AML-193 (cell line): ENCODE data around the gene VIT.

Experiments used
- DNase-seq, 2 experiments: peaks; one replicate each; lab custom pipeline; 2025; lab: John Stamatoyannopoulos, UW

Gene VIT

GRCh38 chr2:36710858-36711515 lies 14.5 kb downstream of the VIT start:
- DNase-seq: no peak

GRCh38 chr2:36711741-36712314 lies 15.3 kb downstream of the VIT start:
- DNase-seq: no peak

- DNase-seq: no peak
These were observed 16.8 kb downstream of the VIT start for GRCh38 chr2:36713310-36713709.

GRCh38 chr2:36716111-36716510 lies 19.6 kb downstream of the VIT start:
- no peak for DNase-seq

- DNase-seq: no peak
These were observed 21.2 kb downstream of the VIT start for GRCh38 chr2:36717603-36718266.

- no peak for DNase-seq
These were observed 31.0 kb downstream of the VIT start for GRCh38 chr2:36727550-36727949.

- no peak for DNase-seq
These were observed 32.6 kb downstream of the VIT start for GRCh38 chr2:36729067-36729466.

- no peak for DNase-seq
These were observed 35.6 kb downstream of the VIT start for GRCh38 chr2:36731941-36732672.

- DNase-seq: no peak
These were observed 36.1 kb downstream of the VIT start for GRCh38 chr2:36732673-36733036.

- DNase-seq: no peak
These were observed 36.7 kb downstream of the VIT start for GRCh38 chr2:36733215-36733614.

- no peak for DNase-seq
These were observed 37.8 kb downstream of the VIT start for GRCh38 chr2:36734304-36734703.

- no peak for DNase-seq
These were observed 40.7 kb downstream of the VIT start for GRCh38 chr2:36737131-36737750.

GRCh38 chr2:36740061-36740460 lies 43.6 kb downstream of the VIT start:
- no peak for DNase-seq

GRCh38 chr2:36741188-36741837 lies 44.8 kb downstream of the VIT start:
- no peak for DNase-seq

GRCh38 chr2:36743954-36744353 lies 47.4 kb downstream of the VIT start:
- no peak for DNase-seq

GRCh38 chr2:36748166-36748565 lies 51.7 kb downstream of the VIT start:
- DNase-seq: no peak

- DNase-seq: no peak
These were observed 53.6 kb downstream of the VIT start for GRCh38 chr2:36750101-36750500.

- DNase-seq: no peak
These were observed 57.3 kb downstream of the VIT start for GRCh38 chr2:36753706-36754221.

- no peak for DNase-seq
These were observed 58.1 kb downstream of the VIT start for GRCh38 chr2:36754578-36754977.

- no peak for DNase-seq
These were observed 59.9 kb downstream of the VIT start for GRCh38 chr2:36756438-36756837.

GRCh38 chr2:36762764-36763490 lies 66.4 kb downstream of the VIT start:
- no peak for DNase-seq
